Activated CD4-positive, alpha-beta T cell treated with anti-CD3 and anti-CD28 coated beads for 4 hours (primary cell): Measurements from ENCODE around the gene ZBTB6.
"Not testable (repeated sequence)": the region's sequence is repeated elsewhere in the genome, so short reads cannot be mapped to it uniquely, and the experiment has no call there.

Experiments
- DNase-seq, 2 donors: peaks; one replicate each; pipeline ENCODE4 v3.0.0-alpha.2; 2020

The ZBTB6 gene

DNA sequence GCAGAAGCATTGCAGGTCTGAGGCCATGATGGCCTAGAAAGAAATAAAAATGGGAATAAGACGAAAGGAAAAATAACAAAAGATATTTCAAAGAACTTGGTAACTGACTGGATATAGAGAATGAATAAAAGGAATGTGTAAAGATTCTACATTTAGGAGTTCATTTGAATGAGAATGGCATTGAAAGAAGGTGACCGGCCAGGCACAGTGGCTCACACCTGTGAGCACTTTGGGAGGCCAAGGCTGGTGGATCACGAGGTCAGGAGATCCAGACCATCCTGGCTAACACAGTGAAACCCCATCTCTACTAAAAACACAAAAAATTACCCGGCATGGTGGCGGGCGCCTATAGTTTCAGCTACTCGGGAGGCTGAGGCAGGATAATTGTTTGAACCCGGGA lies 9.6 kb upstream of the ZBTB6 start:
- no peak for DNase-seq

DNA sequence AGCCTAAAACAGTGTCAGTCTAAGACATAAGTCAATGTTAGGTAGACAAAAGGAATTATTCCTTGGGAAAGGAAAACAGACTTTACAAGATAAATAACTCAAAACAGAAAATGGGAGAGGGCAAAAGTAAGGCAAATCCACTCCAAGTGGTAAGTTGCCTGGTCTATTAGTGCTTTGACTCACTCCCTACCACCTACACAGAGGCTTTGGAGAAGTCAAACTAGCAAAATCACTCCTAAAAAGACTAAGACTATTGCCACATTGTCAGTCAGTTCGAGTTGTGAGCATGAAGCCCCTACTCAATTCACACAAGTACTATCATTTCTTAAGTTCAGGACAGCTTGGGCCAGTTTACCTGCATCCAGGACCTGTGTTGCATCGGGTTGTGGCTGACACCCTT lies 5.2 kb upstream of the ZBTB6 start:
- DNase-seq, result no peak

GRCh38 chr9:122912671-122912963 lies 506 bp downstream of the ZBTB6 start:
- no peak for DNase-seq

- DNase-seq, result not testable (repeated sequence)
Measured at GRCh38 chr9:122906122-122906521, 7.0 kb downstream of the ZBTB6 start.

- DNase-seq, result peak; percentile 96 to 97
Measured at GRCh38 chr9:122904823-122905710, 8.1 kb downstream of the ZBTB6 start, which contains the start of gene RC3H2. Gene RC3H2 (minus strand): TSS chr9:122905359. CDS start chr9:122897509, 7,850 bp downstream.

DNA sequence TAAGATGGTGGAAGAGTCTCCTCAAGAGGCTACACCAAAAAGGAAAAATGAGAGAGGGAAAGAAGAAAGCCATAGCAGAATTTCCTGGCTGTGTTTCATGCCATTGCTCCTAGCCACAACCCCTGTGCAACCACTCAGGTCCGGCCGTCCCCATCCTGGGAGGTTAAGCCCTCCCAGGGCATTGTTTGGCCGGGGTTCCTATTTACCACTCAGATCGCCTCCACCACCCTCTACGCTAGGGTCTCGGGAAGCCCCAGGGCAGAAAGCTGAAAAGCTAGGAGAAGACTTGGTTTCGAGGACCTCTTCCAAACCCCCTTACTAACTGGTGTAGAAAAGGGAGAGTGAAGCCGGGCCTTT lies 8.7 kb downstream of the ZBTB6 start:
- peak in 1 of 2 donors; percentile 19 for DNase-seq

- DNase-seq, result no peak
Measured at GRCh38 chr9:122900791-122901190, 12.3 kb downstream of the ZBTB6 start.

DNA sequence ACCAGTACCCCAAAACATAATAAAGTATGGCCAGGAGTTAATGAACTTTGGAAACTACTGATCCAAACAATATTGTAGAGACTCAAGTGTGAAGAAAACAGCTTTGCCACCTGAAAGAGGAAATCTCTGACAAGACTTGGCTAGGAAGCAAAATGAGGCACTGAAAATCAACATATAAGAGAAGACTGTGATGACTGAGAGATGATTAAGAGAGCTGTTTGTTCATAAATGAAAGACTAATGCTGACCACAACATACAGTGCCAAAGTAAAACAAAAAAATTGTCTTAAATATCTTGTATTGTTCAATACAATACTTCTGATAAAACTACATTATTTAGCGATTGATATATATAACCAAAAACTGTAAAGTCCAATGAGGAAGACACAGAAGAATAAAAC lies 15.2 kb downstream of the ZBTB6 start:
- no peak for DNase-seq

- DNase-seq, result no peak
Measured at GRCh38 chr9:122888480-122888879, 24.6 kb downstream of the ZBTB6 start.

DNA sequence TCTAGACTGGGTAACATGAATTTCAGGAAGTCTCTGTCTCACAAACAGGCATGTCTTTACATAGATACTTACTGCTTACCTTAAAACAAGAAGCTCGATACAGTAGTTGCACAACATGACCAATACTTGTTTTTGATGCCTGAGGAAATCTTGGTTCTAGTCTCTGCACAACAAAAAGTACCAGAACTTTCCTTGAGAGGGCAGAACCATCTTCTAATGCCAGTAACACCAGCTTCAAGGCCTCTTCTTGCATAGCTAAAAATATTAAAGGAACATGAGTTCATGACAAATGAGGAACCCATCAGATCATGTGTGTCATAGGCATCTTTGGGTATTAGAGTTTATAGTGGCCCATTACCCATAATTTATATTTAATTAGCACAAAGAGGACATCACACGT lies 30.0 kb downstream of the ZBTB6 start:
- DNase-seq, result no peak

- no peak for DNase-seq
Measured at GRCh38 chr9:122879443-122879842, 33.7 kb downstream of the ZBTB6 start.

DNA sequence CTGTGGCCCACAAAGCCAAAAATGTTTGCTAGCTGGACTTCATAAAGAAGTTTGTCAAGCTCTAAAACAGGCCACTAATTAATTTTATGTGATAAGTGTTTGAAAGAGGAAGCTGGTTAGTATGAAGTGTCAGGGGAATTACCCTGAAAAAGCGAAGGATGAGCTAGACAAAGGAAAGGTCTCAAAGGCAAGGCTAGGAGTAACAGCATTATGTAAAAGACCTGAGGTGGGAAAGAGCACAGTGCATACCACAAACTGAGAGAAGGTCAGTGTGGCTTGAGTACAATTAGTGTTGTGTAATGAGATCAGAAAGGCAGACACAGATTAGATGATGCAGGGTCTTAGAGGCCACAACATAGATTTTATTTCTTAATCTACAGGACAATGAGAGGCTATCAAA lies 37.6 kb downstream of the ZBTB6 start:
- DNase-seq, result no peak

- not testable (repeated sequence) for DNase-seq
Measured at GRCh38 chr9:122867276-122867675, 45.8 kb downstream of the ZBTB6 start.

DNA sequence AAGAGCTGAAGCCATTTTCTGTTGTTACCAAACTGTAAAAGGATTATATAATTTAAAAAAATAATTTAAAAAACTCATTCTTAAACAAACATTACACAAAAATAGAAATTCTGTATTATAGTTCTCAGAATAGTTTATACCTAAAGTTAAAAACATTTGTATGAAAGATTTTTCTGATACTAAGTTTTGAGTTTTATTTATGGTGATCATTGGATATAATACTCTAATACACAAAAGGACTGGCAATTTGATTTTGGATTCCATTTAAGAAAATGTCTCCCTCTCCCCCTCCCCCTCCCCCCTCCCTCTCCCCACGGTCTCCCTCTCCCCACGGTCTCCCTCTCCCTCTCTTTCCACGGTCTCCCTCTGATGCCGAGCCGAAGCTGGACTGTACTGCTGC lies 47.0 kb downstream of the ZBTB6 start:
- DNase-seq, result no peak

DNA sequence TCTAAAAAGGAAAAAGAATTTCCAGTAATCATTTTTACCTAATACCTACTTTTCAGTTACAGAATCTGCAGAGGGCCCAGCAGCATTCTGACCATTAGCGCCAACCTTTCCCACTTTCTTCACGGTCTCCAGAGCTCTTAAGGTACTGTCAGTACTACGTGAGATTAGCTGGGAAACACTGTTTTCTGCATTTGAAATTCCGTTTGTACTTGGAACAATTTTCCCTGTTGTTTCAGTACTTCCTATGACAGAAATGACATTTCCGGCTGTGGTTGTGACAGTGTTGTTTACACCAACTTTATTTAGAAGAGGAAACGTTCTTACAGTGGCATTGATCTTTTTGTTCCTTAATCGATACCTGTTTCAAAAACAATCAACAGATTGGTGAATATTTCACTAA lies 47.8 kb downstream of the ZBTB6 start:
- DNase-seq, result no peak

GRCh38 chr9:122863407-122863806 lies 49.7 kb downstream of the ZBTB6 start:
- DNase-seq, result no peak

DNA sequence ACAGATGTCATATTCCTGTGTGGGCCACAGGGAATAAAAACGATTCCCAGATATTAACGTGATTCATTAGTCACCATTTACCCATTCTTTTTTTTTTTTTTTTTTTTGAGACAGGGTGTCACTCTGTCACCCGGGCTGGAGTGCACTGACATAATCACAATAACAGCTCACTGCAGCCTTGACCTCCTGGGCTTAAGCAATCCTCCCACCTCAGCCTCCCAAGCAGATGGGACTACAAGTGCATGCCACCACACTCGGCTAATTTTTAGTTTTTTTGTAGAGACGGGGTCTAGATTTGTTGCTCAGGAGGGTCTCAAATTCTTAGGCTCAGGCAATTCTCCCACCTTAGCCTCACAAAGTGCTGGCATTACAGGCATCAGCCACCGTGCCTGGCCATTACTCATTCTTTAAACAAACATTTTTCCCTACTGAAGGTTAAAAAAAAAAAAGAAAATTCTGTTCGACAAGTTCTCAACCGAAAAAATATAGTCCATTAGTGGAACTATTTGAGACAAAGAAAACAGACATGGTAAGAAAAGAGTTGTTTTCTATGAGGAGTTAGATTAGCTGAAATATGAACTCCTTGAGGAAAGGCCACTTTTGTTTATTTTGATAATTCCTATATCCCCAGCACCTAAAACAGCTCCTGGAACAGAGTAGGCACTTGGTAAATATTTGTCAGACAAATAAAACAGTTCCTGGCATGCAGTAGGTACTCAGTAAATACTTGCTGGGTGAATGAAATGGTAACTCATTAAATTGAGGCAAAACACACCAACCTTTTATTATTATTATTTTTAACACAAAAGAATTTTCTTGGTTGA lies 52.6 kb downstream of the ZBTB6 start:
- DNase-seq, result no peak
